Measurements from ENCODE around the gene SERINC5.

SERINC5 gene

GRCh38 chr5:80106916-80107315 is 148.9 kb downstream of the SERINC5 start:
- no peak for DNase-seq (ENCODE audit: low read depth)
- H3K4me3 ChIP-seq (ENCODE audit: low read depth, low read length) = no peak overlapping the region
- no peak for TF ChIP-seq CTCF (IDR thresholded peaks at IDR 0.05; ENCODE audit: low read depth, low read length, missing control alignments)
- in situ Hi-C loops (cut with HindIII; ENCODE audit: low sequenced_read_pairs) = no loop called here

- no peak for TF ChIP-seq CTCF (IDR thresholded peaks at IDR 0.05; ENCODE audit: low read depth, low read length, missing control alignments)
- no peak for DNase-seq (ENCODE audit: low read depth)
- in situ Hi-C loops (cut with HindIII; ENCODE audit: low sequenced_read_pairs) = no loop called here
- no peak overlapping the region for H3K4me3 ChIP-seq (ENCODE audit: low read depth, low read length)
Measured at GRCh38 chr5:80105698-80106439, 150.0 kb downstream of the SERINC5 start.

- TF ChIP-seq CTCF (IDR thresholded peaks at IDR 0.05; ENCODE audit: low read depth, low read length, missing control alignments) = no peak
- H3K4me3 ChIP-seq (ENCODE audit: low read depth, low read length) = no peak overlapping the region
- no peak for DNase-seq (ENCODE audit: low read depth)
- in situ Hi-C loops (cut with HindIII; ENCODE audit: low sequenced_read_pairs) = no loop called here
Measured at GRCh38 chr5:80103371-80103770, 152.5 kb downstream of the SERINC5 start.

- in situ Hi-C loops (cut with HindIII; ENCODE audit: low sequenced_read_pairs) = no loop called here
- no peak overlapping the region for H3K4me3 ChIP-seq (ENCODE audit: low read depth, low read length)
- TF ChIP-seq CTCF (IDR thresholded peaks at IDR 0.05; ENCODE audit: low read depth, low read length, missing control alignments) = no peak
- DNase-seq (ENCODE audit: low read depth) = no peak
Measured at GRCh38 chr5:80101993-80102392, 153.9 kb downstream of the SERINC5 start.

GRCh38 chr5:80097451-80097850 is 158.4 kb downstream of the SERINC5 start:
- no peak for TF ChIP-seq CTCF (IDR thresholded peaks at IDR 0.05; ENCODE audit: low read depth, low read length, missing control alignments)
- in situ Hi-C loops (cut with HindIII; ENCODE audit: low sequenced_read_pairs) = no loop called here
- no peak for DNase-seq (ENCODE audit: low read depth)
- no peak overlapping the region for H3K4me3 ChIP-seq (ENCODE audit: low read depth, low read length)

- TF ChIP-seq CTCF (IDR thresholded peaks at IDR 0.05; ENCODE audit: low read depth, low read length, missing control alignments) = no peak
- DNase-seq (ENCODE audit: low read depth) = no peak
- H3K4me3 ChIP-seq (ENCODE audit: low read depth, low read length) = no peak overlapping the region
- in situ Hi-C loops (cut with HindIII; ENCODE audit: low sequenced_read_pairs) = no loop called here
Measured at GRCh38 chr5:80094236-80094738, 161.6 kb downstream of the SERINC5 start.

Data from astrocyte of the cerebellum (primary cell).